HL-60 (cell line): Measurements from ENCODE around the gene EXOC2.

Source experiments
- DNase-seq, 2 experiments: peaks; one replicate each; pipeline ENCODE4 v3.0.0-alpha.2; 2010 to 2020; ENCODE audit warnings: low read depth in 1 of 2, low spot score in 1 of 2
- H3K27ac ChIP-seq: fragments of 250-450 bp; sonication (Bioruptor Pico); replicated peaks from 2 replicates; pipeline ENCODE4 v1.5.1; 2020; ENCODE audit warnings: mild to moderate bottlenecking, moderate library complexity
- H3K27me3 ChIP-seq: fragments of 250-450 bp; sonication (Bioruptor Pico); 2 replicates; pipeline ENCODE4 v1.5.1; 2021; ENCODE audit warnings: mild to moderate bottlenecking, moderate library complexity; ENCODE audit not compliant: insufficient read depth, poor library complexity, severe bottlenecking
- H3K4me3 ChIP-seq: replicated peaks from 2 replicates; pipeline ENCODE4 v1.5.1; 2011; ENCODE audit warnings: mild to moderate bottlenecking, control low read depth, low read length; ENCODE audit not compliant: insufficient read depth
- CTCF ChIP-seq: IDR thresholded peaks from one replicate; pipeline ENCODE4 v1.5.1; 2011; ENCODE audit warnings: low read length, control low read depth, inconsistent platforms; ENCODE audit not compliant: insufficient read depth
- GABPA ChIP-seq: IDR thresholded peaks from 2 replicates; pipeline ENCODE4 v1.6.1; 2012; ENCODE audit warnings: low read depth
- POLR2AphosphoS5 ChIP-seq: IDR thresholded peaks from 2 replicates; pipeline ENCODE4 v1.6.1; 2012; ENCODE audit warnings: low read depth
- REST ChIP-seq: IDR thresholded peaks from 2 replicates; pipeline ENCODE4 v1.6.1; 2012; ENCODE audit warnings: low read depth; ENCODE audit not compliant: insufficient replicate concordance
- SPI1 ChIP-seq: IDR thresholded peaks from 2 replicates; pipeline ENCODE4 v1.6.1; 2012; ENCODE audit warnings: low read depth, mild to moderate bottlenecking, borderline replicate concordance

The EXOC2 gene

GRCh38 chr6:733431-734219 lies 40.7 kb upstream of the EXOC2 start:
- no peak overlapping the region for H3K27ac ChIP-seq
- H3K27me3 ChIP-seq, result peaks cover 3% of the 10 kb centered on the region
- no peak for DNase-seq
- TF ChIP-seq CTCF (no peak), SPI1 (no peak), REST (no peak), POLR2AphosphoS5 (no peak), GABPA (no peak)
- no peak overlapping the region for H3K4me3 ChIP-seq

- Histone ChIP-seq H3K27ac (no peak overlapping the region), H3K4me3 (no peak overlapping the region), H3K27me3 (peaks cover 7% of the 10 kb centered on the region)
- DNase-seq, result no peak
- TF ChIP-seq CTCF (no peak), POLR2AphosphoS5 (no peak), REST (no peak), SPI1 (no peak), GABPA (no peak)
Observed at GRCh38 chr6:731924-732323, 39.0 kb upstream of the EXOC2 start.

GRCh38 chr6:729606-730320 lies 36.8 kb upstream of the EXOC2 start:
- Histone ChIP-seq H3K27me3 (peaks cover 7% of the 10 kb centered on the region), H3K4me3 (no peak overlapping the region), H3K27ac (no peak overlapping the region)
- TF ChIP-seq SPI1, result no peak
- DNase-seq, result no peak

GRCh38 chr6:727856-728255 lies 34.9 kb upstream of the EXOC2 start:
- TF ChIP-seq CTCF (no peak), GABPA (no peak), POLR2AphosphoS5 (no peak), REST (no peak), SPI1 (no peak)

More at GRCh38 chr6:727856-728255, 34.9 kb upstream of the EXOC2 start:
- H3K27ac ChIP-seq, result no peak overlapping the region
- DNase-seq, result no peak
- H3K27me3 ChIP-seq, result peaks cover 9% of the 10 kb centered on the region
- no peak overlapping the region for H3K4me3 ChIP-seq
